K562 (cell line): ENCODE results near the gene DNAJB11. TPM values are rescaled to one million over a fixed set of nuclear protein-coding genes. Genes with fewer than 3 reads are reported as not detected.

Experiments used
- ATAC-seq: fragments of 200-7000 bp; cut with Tn5 transposase; 3 replicates; pipeline ENCODE4 v1.9.1; 2020; ENCODE audit warnings: moderate library complexity
- BruUV-seq: library from RNA; stranded (reverse); fragments of 400-500 nt; replicated peaks from 2 replicates; lab custom pipeline; 2021; lab: Mats Ljungman, UMichigan
- CTCF ChIA-PET: fragments of 300-600 bp; formaldehyde crosslinking; extraction: SDS; loops from one replicate; lab custom pipeline; 2021; ENCODE audit warnings: low intra/inter-chr PET ratio; lab: Yijun Ruan, JAX
- POLR2A ChIA-PET: fragments of 300-600, 350-650 bp; sonication (Branson Sonifier 250); formaldehyde crosslinking; extraction: SDS; loops from one replicate; lab custom pipeline; 2021; ENCODE audit warnings: antibody characterized with exemption, inconsistent platforms; lab: Yijun Ruan, JAX
- DNase-seq, 4 experiments: peaks; one replicate each; pipeline versions ENCODE4 v3.0.0 to v3.0.0-alpha.2; 2011 to 2018; ENCODE audit warnings: low spot score in 3 of 4, mixed read lengths in 3 of 4; ENCODE audit errors: extremely low read depth in 1 of 4
- FAIRE-seq: peaks from 2 replicates; lab custom pipeline; 2011; peaks lifted over from hg19 to GRCh38; lab: Jason Lieb, UNC
- H2AFZ ChIP-seq: 2 replicates; pipeline ENCODE4 v1.6.0; 2011; ENCODE audit warnings: low read depth, low read length, control low read depth, inconsistent platforms
- H3K27ac ChIP-seq: fragments of 200-600 bp; 3 replicates; pipeline ENCODE4 v1.8.0; 2011; ENCODE audit warnings: low read depth, mild to moderate bottlenecking, control low read depth, inconsistent platforms, low read length, moderate library complexity, mixed read lengths; ENCODE audit errors: extremely low read depth
- H3K27me3 ChIP-seq, 2 experiments: fragments of 300-600 bp in 1 of 2; 2 replicates in 1 of 2; 3 replicates in 1 of 2; pipeline versions ENCODE4 v1.6.0 to v1.8.0; 2011; ENCODE audit warnings: inconsistent platforms in 2 of 2, low read length in 2 of 2, mild to moderate bottlenecking in 1 of 2, mixed read lengths in 1 of 2, moderate library complexity in 1 of 2; ENCODE audit not compliant: control insufficient read depth in 2 of 2, insufficient read depth in 2 of 2
- H3K36me3 ChIP-seq: fragments of 300-600 bp; 3 replicates; pipeline ENCODE4 v1.8.0; 2011; ENCODE audit warnings: mild to moderate bottlenecking, low read length, inconsistent platforms; ENCODE audit not compliant: control insufficient read depth, insufficient read depth
- H3K4me1 ChIP-seq, 2 experiments: fragments of 200-600 bp in 1 of 2; replicated peaks in 1 of 2; 2 replicates in 1 of 2; 3 replicates in 1 of 2; pipeline versions ENCODE4 v1.5.1 to v1.8.0; 2011; ENCODE audit warnings: inconsistent platforms in 2 of 2, low read length in 2 of 2, mild to moderate bottlenecking in 1 of 2, mixed read lengths in 1 of 2, moderate library complexity in 1 of 2; ENCODE audit not compliant: control insufficient read depth in 2 of 2, insufficient read depth in 2 of 2
- H3K4me2 ChIP-seq: 2 replicates; pipeline ENCODE4 v1.6.1; 2011; ENCODE audit warnings: low read length, control low read depth, inconsistent platforms, mixed read lengths; ENCODE audit not compliant: insufficient read depth
- H3K4me3 ChIP-seq: fragments of 200-600 bp; sonication (generic), shearing (Covaris generic); 2 replicates; pipeline ENCODE4 v1.5.1; 2016; ENCODE audit warnings: control low read depth, inconsistent platforms
- H3K79me2 ChIP-seq: fragments of 200-600 bp; 3 replicates; pipeline ENCODE4 v1.8.0; 2011; ENCODE audit warnings: low read length, inconsistent platforms; ENCODE audit not compliant: control insufficient read depth, insufficient read depth
- H3K9ac ChIP-seq, 2 experiments: 2 replicates each; pipeline versions ENCODE4 v1.6.0 to v1.6.1; 2011; ENCODE audit warnings: low read depth in 2 of 2, low read length in 2 of 2, control low read depth in 1 of 2, inconsistent platforms in 1 of 2, mild to moderate bottlenecking in 1 of 2, mixed read lengths in 1 of 2; ENCODE audit not compliant: insufficient read depth in 1 of 2
- H3K9me1 ChIP-seq: one replicate; pipeline ENCODE4 v1.6.0; 2011; ENCODE audit warnings: inconsistent platforms, mild to moderate bottlenecking, low read length, moderate library complexity; ENCODE audit not compliant: control insufficient read depth, insufficient read depth
- H3K9me3 ChIP-seq: replicated peaks from 2 replicates; pipeline ENCODE4 v1.5.1; 2011; ENCODE audit warnings: low read depth, low read length, inconsistent platforms; ENCODE audit not compliant: control insufficient read depth, insufficient read depth
- H4K20me1 ChIP-seq: replicated peaks from 2 replicates; pipeline ENCODE4 v1.6.1; 2011; ENCODE audit warnings: low read length, inconsistent platforms, mixed read lengths; ENCODE audit not compliant: control insufficient read depth, insufficient read depth
- ERF ChIP-seq: fragments of 450-650 bp; formaldehyde crosslinking; IDR thresholded peaks from 2 replicates; pipeline ENCODE4 v1.4.0; 2020; ENCODE audit warnings: mild to moderate bottlenecking, mixed read lengths
- FOSL1 ChIP-seq: fragments of 200-800 bp; sonication (Bioruptor generic); conservative IDR thresholded peaks from 2 replicates; pipeline ENCODE4 v1.6.1; 2016; ENCODE audit warnings: missing genetic modification characterization, missing compliant biosample characterization
- HDAC3 ChIP-seq: fragments of 450-650 bp; IDR thresholded peaks from 2 replicates; pipeline ENCODE4 v1.6.1; 2018; ENCODE audit warnings: borderline replicate concordance, mild to moderate bottlenecking, moderate library complexity; ENCODE audit not compliant: partially characterized antibody
- HMG20B ChIP-seq: fragments of 250-450 bp; sonication (Bioruptor Pico); IDR thresholded peaks from 2 replicates; pipeline ENCODE4 v1.5.0; 2021; ENCODE audit warnings: mild to moderate bottlenecking
- JUNB ChIP-seq: fragments of 450-650 bp; formaldehyde crosslinking; conservative IDR thresholded peaks from 2 replicates; pipeline ENCODE4 v1.4.0; 2020; ENCODE audit warnings: mild to moderate bottlenecking
- KAT7 ChIP-seq: sonication (generic); formaldehyde crosslinking; IDR thresholded peaks from 2 replicates; pipeline ENCODE4 v1.8.0; 2022; ENCODE audit warnings: missing genetic modification reagents, mild to moderate bottlenecking, borderline replicate concordance
- MXI1 ChIP-seq: IDR thresholded peaks from 2 replicates; pipeline ENCODE4 v1.6.1; 2011; ENCODE audit warnings: low read depth, mild to moderate bottlenecking, improper control_type of control experiment, low read length
- MYBL2 ChIP-seq, 2 experiments: fragments of 450-650 bp in 1 of 2; sonication (generic) in 1 of 2; formaldehyde crosslinking in 1 of 2; IDR thresholded peaks; 2 replicates each; pipeline versions ENCODE4 v1.6.1 to v1.8.1; 2017 to 2022; ENCODE audit warnings: borderline replicate concordance in 1 of 2, inconsistent platforms in 1 of 2, low read depth in 1 of 2, mild to moderate bottlenecking in 1 of 2, missing genetic modification reagents in 1 of 2, moderate library complexity in 1 of 2
- NCOA2 ChIP-seq, 2 experiments: fragments of 450-650 bp; IDR thresholded peaks; 2 replicates each; pipeline ENCODE4 v1.6.1; 2018; ENCODE audit warnings: mild to moderate bottlenecking in 2 of 2, moderate library complexity in 1 of 2; ENCODE audit not compliant: partially characterized antibody in 2 of 2
- PHB2 ChIP-seq: fragments of 450-650 bp; IDR thresholded peaks from 2 replicates; pipeline ENCODE4 v1.6.1; 2017; ENCODE audit warnings: low read depth
- POLR2G ChIP-seq: fragments of 200-400 bp; formaldehyde crosslinking; IDR thresholded peaks from 2 replicates; pipeline ENCODE4 v1.6.1; 2017; ENCODE audit warnings: low read depth, mild to moderate bottlenecking, antibody characterized with exemption, low read length, moderate library complexity
- POLR3A ChIP-seq: IDR thresholded peaks from 2 replicates; pipeline ENCODE4 v1.6.1; 2011; ENCODE audit warnings: borderline replicate concordance, mild to moderate bottlenecking, moderate library complexity; ENCODE audit not compliant: insufficient read length, insufficient read depth; ENCODE audit errors: extremely low read depth
- SAFB ChIP-seq: fragments of 200-400 bp; formaldehyde crosslinking; IDR thresholded peaks from 2 replicates; pipeline ENCODE4 v1.6.1; 2017; ENCODE audit warnings: low read depth, low read length, borderline replicate concordance
- SMARCA5 ChIP-seq: fragments of 450-650 bp; IDR thresholded peaks from 2 replicates; pipeline ENCODE4 v1.6.1; 2016
- VEZF1 ChIP-seq: fragments of 200-800 bp; sonication (Bioruptor generic); IDR thresholded peaks from 2 replicates; pipeline ENCODE4 v1.6.1; 2017; ENCODE audit warnings: missing genetic modification characterization, missing compliant biosample characterization
- ZNF174 ChIP-seq: fragments of 250-450 bp; sonication (Bioruptor Pico); IDR thresholded peaks from 2 replicates; pipeline ENCODE4 v1.4.0; 2020; ENCODE audit warnings: mild to moderate bottlenecking
- ZNF778 ChIP-seq: fragments of 450-650 bp; formaldehyde crosslinking; IDR thresholded peaks from 2 replicates; pipeline ENCODE4 v1.4.0; 2020; ENCODE audit warnings: mild to moderate bottlenecking, moderate library complexity
- WGBS: fragments of 100-300 bp; shearing (Covaris generic); methylation state at CpG from one replicate; pipeline ENCODE4 v1.1.6; 2016; ENCODE audit warnings: low coverage, mixed read lengths; ENCODE audit not compliant: insufficient coverage; ENCODE audit errors: missing lambda C conversion rate; 5-methylcytosine and 5-hydroxymethylcytosine counted together
- in situ Hi-C: fragments of 300-500 bp; cut with MboI; formaldehyde crosslinking; loops from 4 replicates; pipeline ENCODE4 v1.15.0; 2018; ENCODE audit warnings: inconsistent platforms, mixed read lengths
- intact Hi-C: fragments of 100-400 bp; cut with micrococcal nuclease; formaldehyde crosslinking; loops from 2 replicates; pipeline ENCODE4 v1.14.2; 2022
- polyA plus RNA-seq, 8 experiments: library from polyadenylated mRNA; depleted of rRNA in 4 of 8; stranded (reverse) in 5 of 8; unstranded in 3 of 8; fragments of >200 nt; fragmentation: Nextera tagmentation in 2 of 8; fragmentation: Illumina TruSeq in 1 of 8; extraction: Ambion mirVana in 2 of 8; extraction: Trizol in 1 of 8; gene quantifications; 2 replicates each; pipeline versions ENCODE4 v1.2.1 to v1.2.3, GENCODE V29; 2011 to 2014; ENCODE audit warnings: inconsistent platforms in 1 of 8, missing spikeins in 1 of 8
- total RNA-seq, 7 experiments: library from RNA; depleted of rRNA in 6 of 7; stranded (reverse); fragments of >200 nt in 6 of 7; fragmentation: Illumina TruSeq in 2 of 7; extraction: Trizol in 2 of 7; gene quantifications; 2 replicates each; pipeline versions ENCODE4 v1.2.1 to v1.2.3, GENCODE V29; 2011 to 2021; ENCODE audit warnings: low replicate concordance in 1 of 7
- TF ChIP-seq, protein P1 (sequence below), 2 experiments: fragments of 450-650 bp; conservative IDR thresholded peaks; 2 replicates each; pipeline ENCODE4 v1.6.1; 2017; ENCODE audit warnings: mild to moderate bottlenecking in 2 of 2, moderate library complexity in 2 of 2

Gene DNAJB11
- total and polyA plus RNA-seq, 9 of the 15 experiments (the other 6 are each of a cell fraction or from before 2014, with no cell fraction given), result 14.8 to 74.7 (median 63.8) TPM

GRCh38 chr3:186540221-186540834 lies 30.2 kb upstream of the DNAJB11 start (continued):
- TF ChIP-seq MYBL2 (IDR thresholded peaks at IDR 0.05; ENCODE audit: low read depth), result no peak
- TF ChIP-seq MYBL2 (CRISPR knock-in tag; IDR thresholded peaks at IDR 0.05; ENCODE audit: borderline replicate concordance), result no peak
- no peak for TF ChIP-seq SAFB
- TF ChIP-seq ZNF778 (CRISPR knock-in tag), result no peak

GRCh38 chr3:186540835-186541226 lies 29.7 kb upstream of the DNAJB11 start:
- CTCF ChIA-PET, result interaction anchor here (0.6 to 2.1 kb wide), 9 partner anchors 76 to 1134 kb away, joined by 3 to 14 read pairs (median 4); no protein-coding TSS in a partner anchor
- no peak overlapping the region for H3K9ac ChIP-seq
- H3K36me3 ChIP-seq, result peaks cover 14% of the 10 kb centered on the region; the same call in 2 of the 3 replicates
- ATAC-seq, result no peak
- H2AFZ ChIP-seq, result no peak overlapping the region
- no peaks in the 10 kb centered on the region for H4K20me1 ChIP-seq
- no peaks in the 10 kb centered on the region for H3K9me3 ChIP-seq
- DNase-seq, result no peak
- H3K9me1 ChIP-seq, result no peaks in the 10 kb centered on the region
- FAIRE-seq, result no peak
- POLR2A ChIA-PET, result interaction anchor here (0.6 to 1.5 kb wide), 2 partner anchors 8 to 17 kb away, joined by 3 read pairs; no protein-coding TSS in a partner anchor
- WGBS, result 7% methylated on average over 2 of the region's 2 CpGs
- H3K4me3 ChIP-seq, result no peak overlapping the region
- no TSS peak for BruUV-seq
- H3K27ac ChIP-seq, result no peak overlapping the region
- in situ Hi-C loops (loop anchor here (5.0 kb wide), 2 partner anchors 284 to 559 kb away; no protein-coding TSS in a partner anchor), intact Hi-C loops (loop anchor here (2.0 to 10.0 kb wide), 3 partner anchors 74 to 558 kb away; partner anchors contain the start of gene AHSG)
- H3K27me3 ChIP-seq, result no peaks in the 10 kb centered on the region
- peaks cover 0 to 7% of the 10 kb centered on the region in 2 experiments; a peak in 1 of 5 replicates for H3K4me1 ChIP-seq
- H3K4me2 ChIP-seq, result no peak overlapping the region
- no peaks in the 10 kb centered on the region for H3K79me2 ChIP-seq
- TF ChIP-seq PHB2 (no peak), FOSL1 (peak; percentile 71), MXI1 (no peak), JUNB (0 out of 2 replicates have a peak, but pooled peaks have one; percentile 5), VEZF1 (CRISPR knock-in tag) (no peak), POLR3A (no peak), POLR2G (no peak), HDAC3 (no peak), SMARCA5 (no peak), ZNF174 (CRISPR knock-in tag) (no peak), KAT7 (CRISPR knock-in tag) (no peak), NCOA2 (IDR thresholded peaks at IDR 0.05; ENCODE audit: partially characterized antibody in 2 of 2) (no peak), ERF (CRISPR knock-in tag) (no peak), HMG20B (no peak)
- TF ChIP-seq, protein P1, sequence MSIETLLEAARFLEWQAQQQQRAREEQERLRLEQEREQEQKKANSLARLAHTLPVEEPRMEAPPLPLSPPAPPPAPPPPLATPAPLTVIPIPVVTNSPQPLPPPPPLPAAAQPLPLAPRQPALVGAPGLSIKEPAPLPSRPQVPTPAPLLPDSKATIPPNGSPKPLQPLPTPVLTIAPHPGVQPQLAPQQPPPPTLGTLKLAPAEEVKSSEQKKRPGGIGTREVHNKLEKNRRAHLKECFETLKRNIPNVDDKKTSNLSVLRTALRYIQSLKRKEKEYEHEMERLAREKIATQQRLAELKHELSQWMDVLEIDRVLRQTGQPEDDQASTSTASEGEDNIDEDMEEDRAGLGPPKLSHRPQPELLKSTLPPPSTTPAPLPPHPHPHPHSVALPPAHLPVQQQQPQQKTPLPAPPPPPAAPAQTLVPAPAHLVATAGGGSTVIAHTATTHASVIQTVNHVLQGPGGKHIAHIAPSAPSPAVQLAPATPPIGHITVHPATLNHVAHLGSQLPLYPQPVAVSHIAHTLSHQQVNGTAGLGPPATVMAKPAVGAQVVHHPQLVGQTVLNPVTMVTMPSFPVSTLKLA (conservative IDR thresholded peaks at IDR 0.05), result 0 out of 4 replicates have a peak, but pooled peaks of 1 of the 2 experiments have one; percentile 14
